HUDEP-2 (cell line): Measurements from ENCODE around the gene DPY19L1.

Experiments
- DNase-seq, 76 experiments: peaks; one replicate each; lab custom pipeline; 2025; ENCODE audit not compliant: unreplicated experiment in 76 of 76; lab: John Stamatoyannopoulos, UW

Gene DPY19L1

DNA sequence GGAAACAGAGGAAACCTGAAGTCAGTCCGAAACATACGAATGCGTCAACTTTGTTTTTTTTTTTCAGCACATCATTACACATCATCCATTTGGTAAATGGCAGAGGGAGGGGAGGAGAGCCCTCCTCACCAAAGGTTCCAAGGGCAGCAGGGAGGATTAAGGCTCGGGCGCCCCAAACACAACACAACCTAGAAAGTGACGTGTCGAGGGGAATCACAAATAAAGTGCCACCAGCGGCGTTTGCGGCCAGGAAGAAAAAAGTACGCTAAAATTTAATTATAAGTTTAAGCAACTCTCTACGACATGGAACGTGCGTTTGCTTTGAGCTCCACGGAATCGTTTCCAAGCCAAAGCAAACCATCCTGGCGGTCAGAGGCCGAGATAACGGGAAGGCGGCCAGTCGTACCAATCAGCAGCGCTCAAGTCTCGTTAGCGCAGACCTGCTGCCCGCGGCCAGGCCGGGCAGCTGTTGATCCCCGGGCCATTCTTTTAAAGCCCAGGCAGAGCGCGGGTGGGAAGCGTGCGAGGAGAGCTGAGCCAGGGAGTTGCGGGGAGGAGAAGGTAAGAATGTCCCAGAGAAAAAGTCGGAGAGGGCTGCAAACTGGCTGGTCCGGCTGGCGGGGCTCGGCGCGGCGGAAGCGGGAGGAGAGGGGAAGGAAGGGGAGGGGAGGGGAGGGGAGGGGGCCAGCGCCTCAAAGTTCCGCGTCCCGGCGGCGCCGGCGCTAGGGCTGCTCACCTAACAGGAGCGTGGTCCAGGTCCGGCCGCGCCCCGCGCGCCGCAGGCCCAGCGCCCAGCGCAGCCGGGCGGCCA is 719 bp downstream of the DPY19L1 start:
- DNase-seq: peak in 49 of 76 experiments; percentile 8 to 64 (median 35)

DNA sequence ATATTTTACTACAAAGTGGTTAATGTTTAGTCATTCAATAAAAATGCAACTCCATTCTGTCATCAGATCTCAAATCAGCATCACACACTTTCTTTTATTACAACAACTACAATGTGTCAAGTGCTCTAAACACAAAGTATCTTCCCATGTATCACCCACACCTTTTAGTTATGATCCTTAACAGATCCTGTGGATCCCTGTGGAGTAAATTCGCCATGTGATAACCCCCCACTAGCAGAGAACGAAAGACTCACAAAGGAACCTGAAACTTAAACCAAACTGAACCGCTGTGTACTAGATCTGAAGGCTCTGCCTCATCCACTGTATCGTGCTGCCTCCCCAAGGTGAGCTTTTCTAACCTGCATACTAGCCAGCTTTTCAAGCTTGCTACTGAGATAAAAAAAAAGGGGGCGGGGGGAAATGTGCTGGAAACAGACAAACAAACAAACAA is 1.7 kb downstream of the DPY19L1 start:
- DNase-seq: peak in 14 of 76 experiments; percentile 3 to 44 (median 10)

GRCh38 chr7:35032166-35032565 is 5.1 kb downstream of the DPY19L1 start:
- no peak for DNase-seq

DNA sequence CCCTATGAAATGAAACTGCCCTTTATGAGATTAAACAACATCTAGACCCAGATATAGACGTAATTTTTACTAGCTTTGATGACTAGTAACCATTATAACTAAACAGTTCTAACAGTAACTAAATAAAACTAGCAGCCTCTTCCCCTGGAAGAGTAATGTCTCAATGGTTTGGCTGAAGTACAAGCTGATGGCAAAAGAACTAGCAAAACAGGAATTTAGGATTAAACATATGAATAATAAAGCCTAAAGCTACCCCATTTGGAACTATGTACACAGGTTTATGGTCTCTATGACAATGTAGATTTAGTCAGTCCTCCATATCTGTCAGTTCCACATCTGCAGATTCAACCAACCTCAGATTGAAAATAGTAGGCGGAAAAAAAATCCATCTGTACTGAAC is 6.4 kb downstream of the DPY19L1 start:
- DNase-seq: no peak

DNA sequence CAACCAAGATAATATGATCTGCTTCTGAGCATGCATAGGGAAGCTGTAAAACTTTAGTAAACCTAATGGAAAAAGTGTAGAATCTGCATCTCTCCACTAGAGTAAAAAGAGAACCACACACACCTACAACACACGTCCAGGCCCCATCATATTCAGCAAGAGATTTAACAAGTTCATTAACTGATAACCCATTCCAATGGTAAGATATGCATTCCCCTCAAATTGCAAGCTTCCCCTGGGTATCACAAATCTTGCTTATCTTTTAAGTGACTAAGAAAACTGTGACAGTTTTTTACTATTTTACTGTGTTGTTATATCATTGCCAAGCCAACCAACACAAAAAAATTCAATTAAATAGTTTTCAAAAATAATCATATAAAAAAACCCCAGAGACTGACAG is 8.0 kb downstream of the DPY19L1 start:
- DNase-seq: no peak

DNA sequence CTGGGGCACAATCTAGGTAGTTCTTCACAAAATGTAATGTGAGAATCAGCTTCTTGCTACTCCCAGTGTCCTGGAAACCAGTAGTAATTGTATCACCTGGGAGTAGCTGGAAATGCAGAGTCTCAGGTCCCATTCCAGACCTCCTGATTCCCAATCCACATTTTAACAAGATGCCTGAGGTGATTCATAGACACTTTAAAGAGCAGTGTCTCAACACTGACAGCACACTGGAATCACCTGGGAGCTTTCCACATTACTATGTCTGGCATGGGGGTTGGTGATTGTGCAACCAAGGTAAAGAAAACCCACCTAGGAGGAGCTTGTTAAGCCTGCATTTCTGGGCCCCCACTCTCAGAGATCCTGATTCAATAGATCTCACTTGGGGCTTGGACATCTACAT is 11.1 kb downstream of the DPY19L1 start:
- no peak for DNase-seq

DNA sequence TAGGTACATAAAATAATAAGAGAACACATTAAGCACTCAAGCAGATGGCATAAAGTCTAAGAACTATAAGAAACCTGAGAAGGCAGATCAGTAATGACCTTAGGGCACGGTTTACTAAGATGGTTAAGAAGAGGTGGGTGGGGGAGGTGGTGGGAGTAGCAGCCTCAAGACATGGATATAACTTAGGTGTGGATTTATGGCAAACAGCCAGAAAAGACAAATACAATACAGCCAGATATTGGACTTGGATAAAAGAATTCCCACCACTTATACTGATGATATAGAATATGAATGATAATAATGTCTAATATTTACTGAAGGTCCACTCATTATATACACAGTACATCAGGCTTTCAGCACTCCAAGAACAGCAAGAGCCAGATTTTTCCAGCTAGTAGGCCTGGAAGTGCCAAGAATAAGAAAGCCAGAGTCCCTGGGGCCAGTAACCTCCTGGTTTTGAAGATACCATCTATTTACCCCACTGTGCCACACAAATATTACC is 11.9 kb downstream of the DPY19L1 start:
- no peak for DNase-seq

DNA sequence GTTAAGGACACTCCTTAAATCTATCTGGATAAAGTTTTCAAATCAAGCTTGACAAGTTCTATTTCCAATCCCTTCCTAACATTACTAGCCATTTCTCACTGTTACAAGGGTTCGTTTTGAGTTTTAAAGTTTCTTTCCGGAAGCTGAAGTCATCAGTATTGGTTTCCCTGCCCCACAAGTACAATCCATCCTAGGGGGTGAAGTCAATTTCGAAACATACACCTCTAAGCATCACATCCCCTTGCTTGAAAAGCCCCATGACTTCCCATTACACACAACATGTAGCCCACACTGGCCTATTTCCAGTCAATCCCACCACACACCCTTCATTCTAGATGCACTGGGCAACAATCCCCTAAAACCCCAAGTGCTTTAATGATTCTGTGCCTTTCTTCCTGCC is 13.0 kb downstream of the DPY19L1 start:
- DNase-seq: no peak

GRCh38 chr7:35022725-35023124 is 14.6 kb downstream of the DPY19L1 start:
- no peak for DNase-seq

DNA sequence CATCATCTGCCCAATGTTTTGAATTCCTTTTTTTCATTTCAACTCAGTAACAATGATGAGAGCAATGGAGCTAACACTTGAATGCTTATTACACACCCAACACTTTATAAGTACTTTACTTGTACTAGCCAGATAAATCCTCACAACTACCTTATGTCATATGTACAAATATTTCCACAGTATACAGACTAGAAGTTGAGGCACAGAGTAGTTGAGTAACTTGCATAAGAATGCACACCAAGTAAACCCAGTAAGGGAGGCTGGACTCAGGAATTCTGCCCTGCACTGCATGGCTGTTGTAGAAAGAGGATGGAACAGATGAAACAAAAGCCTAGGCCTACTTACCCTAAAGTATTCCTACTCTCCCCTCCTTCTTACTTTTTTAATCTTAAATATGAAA is 15.8 kb downstream of the DPY19L1 start:
- no peak for DNase-seq

GRCh38 chr7:35019801-35020200 is 17.5 kb downstream of the DPY19L1 start:
- no peak for DNase-seq

DNA sequence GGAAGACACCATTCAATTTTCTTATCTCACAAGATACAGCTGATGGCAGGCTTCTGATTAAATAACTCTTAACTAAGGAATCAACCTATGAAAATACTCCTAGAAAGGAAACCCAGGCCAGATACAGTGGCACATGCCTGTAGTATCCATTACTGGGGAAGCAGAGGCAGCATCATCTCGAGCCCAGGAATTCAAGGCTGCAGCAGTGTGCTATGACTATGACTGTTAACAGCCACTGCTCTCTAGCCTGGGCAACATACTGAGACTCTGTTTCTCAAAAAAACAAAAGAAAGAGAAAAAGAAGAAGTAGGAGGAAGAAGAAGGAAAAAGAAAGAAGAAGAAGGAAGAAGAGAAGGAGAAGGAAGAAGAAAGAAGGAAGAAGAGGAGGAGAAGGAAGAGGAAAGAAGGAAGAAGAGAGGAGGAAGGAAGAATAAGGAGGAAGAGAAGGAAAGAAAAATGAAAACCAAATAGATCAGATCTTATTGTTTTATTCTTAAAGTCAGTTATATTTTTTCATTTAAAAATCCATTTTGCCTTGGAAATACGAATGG is 18.0 kb downstream of the DPY19L1 start:
- peak in 8 of 76 experiments; percentile 3 to 27 (median 10) for DNase-seq

GRCh38 chr7:35015346-35015859 is 21.9 kb downstream of the DPY19L1 start:
- DNase-seq: peak in 3 of 76 experiments; percentile 7 to 29 (median 19)

- no peak for DNase-seq
Observed at GRCh38 chr7:35012160-35012559, 25.1 kb downstream of the DPY19L1 start.

GRCh38 chr7:35011085-35011484 is 26.2 kb downstream of the DPY19L1 start:
- DNase-seq: no peak

- no peak for DNase-seq
Observed at GRCh38 chr7:35007768-35008167, 29.5 kb downstream of the DPY19L1 start.

GRCh38 chr7:35004531-35005095 is 32.7 kb downstream of the DPY19L1 start:
- peak in 2 of 76 experiments; percentile 1 to 5 for DNase-seq

DNA sequence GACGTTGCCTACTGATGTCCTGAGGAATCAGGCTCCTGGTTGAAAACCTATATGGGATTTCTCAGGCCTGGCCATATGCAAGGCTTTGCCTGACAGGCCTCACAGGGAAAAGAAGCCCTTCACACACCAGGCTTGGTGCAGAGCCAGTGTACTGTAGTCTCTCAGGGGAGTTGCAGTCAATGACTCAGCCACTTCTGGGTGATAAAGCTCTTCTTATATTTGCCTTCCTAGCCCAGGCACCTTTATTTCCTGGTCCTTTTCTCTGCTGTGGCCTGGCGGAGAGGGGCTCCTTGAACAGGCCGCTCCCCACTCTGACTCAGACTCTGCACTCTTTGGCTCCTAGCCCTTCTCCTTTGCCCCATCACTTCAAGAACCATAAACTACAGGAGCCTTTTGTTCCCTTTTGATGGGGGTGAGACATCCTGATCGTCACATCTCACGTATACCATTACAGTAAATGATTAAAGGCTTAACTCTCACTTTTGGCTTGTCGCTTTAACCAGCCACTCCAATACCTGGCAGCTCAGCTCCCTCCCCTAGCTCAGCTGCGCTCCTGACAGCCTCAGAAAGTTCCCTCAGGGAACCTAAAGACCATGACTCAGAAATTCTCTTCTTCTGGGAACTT is 33.5 kb downstream of the DPY19L1 start:
- peak in 70 of 76 experiments; percentile 5 to 80 (median 54) for DNase-seq

- peak in 9 of 76 experiments; percentile 12 to 56 (median 31) for DNase-seq
Observed at GRCh38 chr7:35003177-35003650, 34.1 kb downstream of the DPY19L1 start.

GRCh38 chr7:34998335-34998734 is 39.0 kb downstream of the DPY19L1 start:
- peak in 5 of 76 experiments; percentile 7 to 19 (median 16) for DNase-seq
